HG03045 (cell line): ENCODE data around the gene RPS6KA3.
"Not testable (repeated sequence)": the region's sequence is repeated elsewhere in the genome, so short reads cannot be mapped to it uniquely, and the experiment has no call there.

Source experiments
- ATAC-seq: cut with Tn5 transposase; IDR thresholded peaks from one replicate; pipeline ENCODE4 v1.9.1; 2021; ENCODE audit warnings: mild to moderate bottlenecking, moderate library complexity; ENCODE audit not compliant: unreplicated experiment

RPS6KA3 gene

GRCh38 chrX:20149326-20149725 lies 117.4 kb downstream of the RPS6KA3 start:
- no peak for ATAC-seq

DNA sequence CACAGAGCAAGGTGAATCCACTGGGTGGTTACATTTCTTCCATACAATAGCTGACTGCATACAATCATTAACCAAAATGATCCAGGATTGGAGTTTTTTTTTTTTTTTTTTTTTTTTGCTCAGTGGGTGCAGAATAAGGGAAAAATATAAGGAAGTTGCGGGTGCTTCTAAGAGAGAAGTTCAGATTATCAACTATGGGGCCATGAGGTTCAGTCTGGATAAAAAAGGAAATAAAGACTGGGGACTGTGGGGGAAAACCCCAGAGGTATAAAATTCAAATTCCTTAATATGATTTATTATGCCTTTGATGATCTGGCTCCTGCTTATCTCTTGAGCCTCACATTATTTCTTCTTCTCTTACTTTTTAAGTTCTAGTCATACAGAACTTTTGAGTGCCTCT lies 119.1 kb downstream of the RPS6KA3 start:
- ATAC-seq, result no peak

GRCh38 chrX:20144491-20144890 lies 122.2 kb downstream of the RPS6KA3 start:
- no peak for ATAC-seq

DNA sequence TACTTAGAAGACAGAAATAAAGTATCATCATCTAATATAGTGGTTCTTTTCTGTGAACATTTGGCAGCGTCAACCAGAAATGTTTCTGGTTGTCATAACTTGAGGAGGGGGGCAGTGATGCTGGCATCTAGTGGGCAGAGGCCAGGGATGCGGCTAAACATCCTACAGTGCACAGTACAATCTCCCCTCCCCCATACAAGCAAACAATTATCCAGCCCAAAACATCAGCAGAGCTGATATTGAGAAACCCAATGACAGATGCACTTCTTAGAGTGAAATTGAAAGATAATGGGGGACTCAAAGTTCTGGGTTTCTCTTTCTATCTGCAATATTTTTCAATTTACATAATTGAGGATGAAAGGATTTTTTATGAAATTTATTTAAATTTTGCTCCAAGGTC lies 123.1 kb downstream of the RPS6KA3 start:
- no peak for ATAC-seq

- ATAC-seq, result no peak
Measured at GRCh38 chrX:20143111-20143510, 123.6 kb downstream of the RPS6KA3 start.

- ATAC-seq, result peak; percentile 99
Measured at GRCh38 chrX:20141281-20142220, 125.2 kb downstream of the RPS6KA3 start, which contains the start of gene EIF1AX. TSS of gene EIF1AX (minus strand) at chrX:20141838. CDS start at chrX:20141640, 198 bp downstream.

GRCh38 chrX:20140420-20140819 lies 126.3 kb downstream of the RPS6KA3 start:
- no peak for ATAC-seq

DNA sequence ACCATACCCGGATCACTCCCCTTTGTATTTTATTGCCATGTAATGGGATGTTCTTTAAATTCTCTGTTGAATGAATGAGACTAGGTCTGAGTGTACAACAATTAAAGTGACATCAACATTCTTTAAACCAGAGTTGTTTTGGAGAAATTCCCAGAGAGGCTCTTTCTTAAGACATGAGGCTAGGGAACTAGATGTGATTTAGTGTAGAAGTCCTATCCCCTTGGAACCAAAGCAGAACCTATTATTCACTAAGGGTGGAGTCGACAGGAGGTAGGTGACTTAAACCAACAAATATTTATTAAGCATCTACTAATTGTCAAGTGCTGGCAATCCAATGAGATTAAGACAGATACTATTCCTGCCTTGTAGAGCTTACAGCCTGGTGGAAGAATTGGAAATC lies 126.7 kb downstream of the RPS6KA3 start:
- no peak for ATAC-seq

- ATAC-seq, result no peak
Measured at GRCh38 chrX:20135944-20136343, 130.8 kb downstream of the RPS6KA3 start.

DNA sequence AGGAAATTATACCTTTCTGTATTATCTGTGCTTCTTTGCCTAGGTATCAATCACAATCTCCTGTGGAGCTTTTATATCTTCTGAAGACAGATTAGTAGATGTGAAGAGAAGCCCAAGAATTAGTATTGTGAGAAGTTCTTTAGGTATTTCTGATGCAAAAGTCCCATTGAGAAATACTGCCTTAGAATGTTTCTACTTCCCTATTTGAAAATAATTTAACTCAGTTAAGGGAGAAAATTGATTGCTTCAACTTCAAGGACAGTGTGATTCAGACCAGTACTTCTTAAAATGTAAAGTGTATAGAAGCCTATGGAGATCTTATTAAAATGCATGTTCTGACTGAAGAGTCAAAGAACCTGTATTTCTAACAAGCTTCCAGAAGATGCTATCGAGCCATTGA lies 134.0 kb downstream of the RPS6KA3 start:
- ATAC-seq, result no peak

GRCh38 chrX:20130357-20130756 lies 136.4 kb downstream of the RPS6KA3 start:
- ATAC-seq, result no peak

- no peak for ATAC-seq
Measured at GRCh38 chrX:20129547-20129946, 137.2 kb downstream of the RPS6KA3 start.

DNA sequence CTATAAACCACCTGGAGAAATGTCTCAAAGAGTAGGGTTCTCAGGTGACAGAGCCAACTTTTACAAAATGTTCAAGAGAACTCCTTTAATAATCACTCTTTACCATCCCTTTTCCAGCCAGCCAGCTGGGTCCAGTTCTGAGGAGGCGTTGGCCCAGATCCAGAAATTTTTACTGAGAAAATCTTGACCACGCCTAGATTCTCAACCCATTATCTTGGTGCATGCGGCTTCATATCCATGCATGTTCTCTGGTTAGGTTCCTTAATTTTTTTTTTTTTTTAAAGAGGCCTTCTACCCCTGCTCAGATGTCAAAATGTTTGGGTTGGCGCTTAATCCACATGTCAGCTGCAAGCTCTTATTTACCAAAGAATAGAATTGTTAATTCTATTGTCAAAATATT lies 138.0 kb downstream of the RPS6KA3 start:
- no peak for ATAC-seq

DNA sequence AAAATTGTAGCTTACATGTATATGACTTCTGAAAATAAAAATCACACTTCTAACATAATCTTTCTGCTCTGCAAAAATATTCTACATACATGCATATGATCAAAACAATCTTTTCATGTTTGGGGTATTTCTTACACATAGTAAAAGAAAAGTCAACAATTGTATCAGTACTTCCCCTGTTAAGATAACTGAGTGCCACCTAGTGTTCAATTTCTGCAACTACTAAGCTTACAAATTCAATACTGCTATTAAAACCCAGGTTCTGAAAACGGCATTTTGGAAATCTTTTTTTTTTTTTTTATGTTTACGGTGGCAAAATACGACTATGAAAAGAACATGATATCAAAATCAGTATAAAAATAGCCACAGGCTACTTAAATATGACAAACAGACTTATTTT lies 139.3 kb downstream of the RPS6KA3 start:
- not testable (repeated sequence) for ATAC-seq

DNA sequence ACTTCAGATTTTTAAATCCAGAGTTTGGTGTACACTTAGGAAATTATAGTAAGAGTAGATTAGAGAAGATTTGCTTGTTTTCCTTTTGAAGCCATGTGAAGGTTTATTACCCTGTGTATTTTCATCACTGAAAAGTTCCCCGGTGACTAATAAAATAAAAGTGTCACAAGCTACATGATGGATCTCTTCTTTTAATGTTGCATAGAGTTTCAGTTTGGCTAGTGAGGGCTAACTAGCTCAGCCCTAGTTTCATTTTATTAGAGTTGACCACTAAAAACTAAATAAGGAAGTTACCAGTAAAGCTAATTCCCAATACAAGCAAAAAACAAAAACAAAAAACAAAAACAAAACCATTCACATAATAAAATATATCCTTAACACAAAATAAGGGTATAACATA lies 139.9 kb downstream of the RPS6KA3 start:
- not testable (repeated sequence) for ATAC-seq

DNA sequence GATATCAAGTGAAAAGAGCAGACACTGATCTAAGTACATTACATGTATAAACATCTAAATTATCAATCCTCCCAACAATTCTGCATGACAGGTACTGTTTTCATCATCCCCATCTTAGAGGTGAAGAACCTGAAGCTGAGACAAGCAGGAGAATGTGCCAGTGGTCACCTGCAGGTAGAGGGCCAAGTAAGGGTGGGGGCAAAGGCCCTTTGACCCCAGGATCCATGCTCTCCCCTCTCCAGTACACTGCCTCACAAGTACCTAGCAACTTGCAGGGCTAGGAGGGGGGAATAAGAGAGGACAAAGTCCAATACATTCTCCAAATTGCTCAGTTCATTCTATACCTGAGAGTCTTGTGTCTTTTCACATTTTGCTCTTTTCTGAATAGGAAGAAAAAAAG lies 141.7 kb downstream of the RPS6KA3 start:
- ATAC-seq, result no peak

GRCh38 chrX:20118065-20118824 lies 148.5 kb downstream of the RPS6KA3 start:
- ATAC-seq, result no peak

DNA sequence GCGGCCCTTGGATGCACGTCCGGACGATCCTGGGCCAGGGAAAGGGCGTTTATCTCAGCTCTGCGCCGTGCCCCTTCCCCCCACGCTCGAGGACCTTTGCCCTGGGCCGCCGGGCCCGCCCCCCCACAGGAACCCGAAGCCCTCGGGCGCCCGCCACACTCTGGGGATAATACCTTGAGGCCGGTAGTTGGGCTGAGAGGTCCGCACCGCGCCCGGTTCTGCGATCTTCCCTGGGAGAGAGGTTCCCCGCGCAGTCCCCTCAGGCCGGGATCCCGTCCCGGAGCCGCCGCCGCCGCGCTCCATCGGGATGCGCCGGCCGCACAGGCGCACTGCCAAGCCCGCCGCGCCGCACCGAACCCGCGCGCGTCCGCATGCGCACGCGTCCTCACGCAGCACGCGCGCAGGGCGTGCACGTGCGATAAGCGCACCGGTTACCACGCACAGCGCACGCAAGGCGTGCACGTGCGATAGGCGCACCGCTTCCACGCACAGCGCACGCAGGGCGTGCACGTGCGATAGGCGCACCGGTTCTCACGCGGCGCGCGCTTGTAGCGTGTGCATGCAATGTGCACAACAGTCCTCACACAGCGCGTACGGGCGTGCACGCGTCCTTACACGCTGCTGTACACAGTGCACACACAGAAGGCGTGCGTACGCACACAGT lies 150.0 kb downstream of the RPS6KA3 start, which contains the start of gene MAP7D2:
Gene MAP7D2, minus strand, starts transcription at position 331 of the 664 bp plus-strand sequence. Its CDS starts 28 bp downstream, at position 303.
- ATAC-seq, result no peak

- ATAC-seq, result no peak
Measured at GRCh38 chrX:20116087-20116576, 150.6 kb downstream of the RPS6KA3 start.

GRCh38 chrX:20112022-20112774 lies 154.5 kb downstream of the RPS6KA3 start:
- no peak for ATAC-seq
